Retinal pigment epithelial cell (primary cell): ENCODE results near the gene LMAN2.
A peak's percentile ranks its signal among the peaks of the same experiment; 100 is the strongest.

Source experiments
- DNase-seq: peaks from one replicate; pipeline ENCODE4 v3.0.0-alpha.2; 2010; ENCODE audit warnings: low read depth
- H3K4me3 ChIP-seq: 2 replicates; pipeline ENCODE4 v1.5.1; 2011; ENCODE audit warnings: mild to moderate bottlenecking, low read length, control low read depth, moderate library complexity
- CTCF ChIP-seq: conservative IDR thresholded peaks from 2 replicates; pipeline ENCODE4 v1.5.1; 2011; ENCODE audit warnings: low read depth, low read length, control low read depth, inconsistent platforms

The LMAN2 gene

GRCh38 chr5:177393206-177393765 lies 41.8 kb upstream of the LMAN2 start:
- H3K4me3 ChIP-seq: no peak overlapping the region
- DNase-seq: no peak
- no peak for TF ChIP-seq CTCF

GRCh38 chr5:177392765-177393164 lies 41.3 kb upstream of the LMAN2 start:
- TF ChIP-seq CTCF: no peak
- no peak for DNase-seq
- no peak overlapping the region for H3K4me3 ChIP-seq

GRCh38 chr5:177390363-177391300 lies 39.2 kb upstream of the LMAN2 start:
- H3K4me3 ChIP-seq: no peak overlapping the region
- TF ChIP-seq CTCF: peak; percentile 92
- DNase-seq: peak; percentile 36

GRCh38 chr5:177389241-177390169 lies 38.0 kb upstream of the LMAN2 start:
- no peak for TF ChIP-seq CTCF
- DNase-seq: peak; percentile 73
- H3K4me3 ChIP-seq: no peak overlapping the region

- no peak for TF ChIP-seq CTCF
- DNase-seq: no peak
- H3K4me3 ChIP-seq: no peak overlapping the region
These were observed 37.1 kb upstream of the LMAN2 start for GRCh38 chr5:177388521-177389052.

- no peak overlapping the region for H3K4me3 ChIP-seq
- DNase-seq: no peak
- no peak for TF ChIP-seq CTCF
These were observed 35.9 kb upstream of the LMAN2 start for GRCh38 chr5:177387405-177387804.
